H1 (cell line): ENCODE measurements around the gene SERPINA6. TPM values are rescaled to one million over a fixed set of nuclear protein-coding genes. Genes with fewer than 3 reads are reported as not detected.

ENCODE experiments used
- CEBPB ChIP-seq: IDR thresholded peaks from 2 replicates; pipeline ENCODE4 v1.6.1; 2012; ENCODE audit warnings: low read depth, low read length
- HDAC6 ChIP-seq: IDR thresholded peaks from one replicate; pipeline ENCODE4 v1.7.1; 2012; ENCODE audit warnings: low read depth, mild to moderate bottlenecking, inconsistent platforms, low read length, moderate library complexity
- YY1 ChIP-seq: IDR thresholded peaks from 2 replicates; pipeline ENCODE4 v1.6.1; 2011; ENCODE audit warnings: low read depth, mild to moderate bottlenecking, low read length
- polyA plus RNA-seq, 7 experiments: library from polyadenylated mRNA; depleted of rRNA in 3 of 7; stranded (reverse) in 5 of 7; unstranded in 2 of 7; fragments of >200 nt in 5 of 7; fragments of 200-250 nt in 2 of 7; gene quantifications; 1 replicate in 5 of 7; 2 replicates in 1 of 7; 4 replicates in 1 of 7; pipeline versions ENCODE4 v1.2.1 to v1.2.3, GENCODE V29; 2011 to 2013; ENCODE audit warnings: missing spikeins in 2 of 7, mixed read lengths in 2 of 7
- total RNA-seq: library from RNA; stranded (reverse); fragmentation: NEBNext Ultra II Directional; extraction: Animal tissue kit (Norgen Biotek cat#: 25700); gene quantifications from 2 replicates; pipeline ENCODE4 v1.2.1, GENCODE V29; 2021

The SERPINA6 gene
- total and polyA plus RNA-seq, 2 of the 8 experiments (the other 6 are each of a cell fraction or from before 2014, with no cell fraction given) = not detected

GRCh38 chr14:94307410-94307992 lies 15.6 kb downstream of the SERPINA6 start (continued):
- TF ChIP-seq CEBPB (no peak), YY1 (no peak), HDAC6 (no peak)
